ENCODE results near the gene ZIC4.

- TF ChIP-seq CTCF (IDR thresholded peaks at IDR 0.05 in 8 of 11, conservative IDR thresholded peaks at IDR 0.05 in 3 of 11) (no peak), POLR2A (IDR thresholded peaks at IDR 0.05) (no peak)
Observed at GRCh38 chr3:147408188-147409100, 2.1 kb upstream of the ZIC4 start.
